GM23338 (cell line): ENCODE results near the gene CMC2. TPM values are rescaled to one million over a fixed set of nuclear protein-coding genes. Genes with fewer than 3 reads are reported as not detected.

Experiments used
- ATAC-seq: fragments of 200-7000 bp; cut with Tn5 transposase; 3 replicates; pipeline ENCODE4 v1.9.1; 2020
- DNase-seq: peaks from one replicate; pipeline ENCODE4 v3.0.0-alpha.2; 2015; ENCODE audit warnings: low spot score
- H2AFZ ChIP-seq: fragments of 200-600 bp; sonication (generic); 2 replicates; pipeline ENCODE4 v1.8.0; 2016; ENCODE audit warnings: antibody characterized with exemption, mild to moderate bottlenecking, moderate library complexity
- H3F3A ChIP-seq: fragments of 200-600 bp; sonication (generic); replicated peaks from 2 replicates; pipeline ENCODE4 v1.8.0; 2017; ENCODE audit warnings: antibody characterized with exemption, mixed run types, low read depth
- H3K27ac ChIP-seq: fragments of 200-600 bp; sonication (generic); 2 replicates; pipeline ENCODE4 v1.6.1; 2016; ENCODE audit warnings: low read depth
- H3K27me3 ChIP-seq: fragments of 200-600 bp; sonication (generic); 2 replicates; pipeline ENCODE4 v1.8.0; 2016; ENCODE audit warnings: mild to moderate bottlenecking, mixed run types, moderate library complexity; ENCODE audit not compliant: insufficient read depth
- H3K36me3 ChIP-seq: fragments of 200-600 bp; sonication (generic); 2 replicates; pipeline ENCODE4 v1.8.0; 2016; ENCODE audit warnings: mild to moderate bottlenecking; ENCODE audit not compliant: insufficient read depth
- H3K4me1 ChIP-seq: fragments of 200-600 bp; sonication (generic); 2 replicates; pipeline ENCODE4 v1.8.0; 2016; ENCODE audit warnings: mild to moderate bottlenecking, moderate library complexity; ENCODE audit not compliant: insufficient read depth
- H3K4me2 ChIP-seq: fragments of 200-600 bp; sonication (generic); 2 replicates; pipeline ENCODE4 v1.7.1; 2017; ENCODE audit warnings: mixed run types
- H3K4me3 ChIP-seq: fragments of 200-600 bp; sonication (generic); 2 replicates; pipeline ENCODE4 v1.6.1; 2016; ENCODE audit warnings: mixed run types
- H3K79me2 ChIP-seq: fragments of 200-600 bp; sonication (generic); replicated peaks from 2 replicates; pipeline ENCODE4 v1.8.0; 2017; ENCODE audit warnings: mild to moderate bottlenecking; ENCODE audit not compliant: insufficient read depth
- H3K9me2 ChIP-seq: fragments of 200-600 bp; sonication (generic); 2 replicates; pipeline ENCODE4 v1.8.0; 2017; ENCODE audit not compliant: insufficient read depth
- H4K20me1 ChIP-seq: fragments of 200-600 bp; sonication (generic); replicated peaks from 2 replicates; pipeline ENCODE4 v1.8.0; 2017; ENCODE audit warnings: mild to moderate bottlenecking; ENCODE audit not compliant: insufficient read depth
- H3K27ac Mint-ChIP-seq: 2 replicates; pipeline ENCODE4 v1.8.0; 2020; ENCODE audit warnings: inconsistent platforms, mild to moderate bottlenecking, moderate library complexity, mixed read lengths
- H3K27me3 Mint-ChIP-seq: 3 replicates; pipeline ENCODE4 v1.8.0; 2022; ENCODE audit warnings: low read depth, mild to moderate bottlenecking, moderate library complexity, mixed read lengths, inconsistent platforms; ENCODE audit not compliant: insufficient read depth, poor library complexity
- H3K36me3 Mint-ChIP-seq: 3 replicates; pipeline ENCODE4 v1.8.0; 2021; ENCODE audit warnings: low read depth, mild to moderate bottlenecking, inconsistent platforms, moderate library complexity, mixed read lengths
- H3K4me1 Mint-ChIP-seq: 3 replicates; pipeline ENCODE4 v1.8.0; 2020; ENCODE audit warnings: mild to moderate bottlenecking, inconsistent platforms, mixed read lengths
- H3K4me3 Mint-ChIP-seq: 3 replicates; pipeline ENCODE4 v1.8.0; 2021; ENCODE audit warnings: moderate library complexity, mild to moderate bottlenecking, inconsistent platforms, mixed read lengths
- H3K9me3 Mint-ChIP-seq: 3 replicates; pipeline ENCODE4 v1.8.0; 2020; ENCODE audit warnings: moderate library complexity, mild to moderate bottlenecking, inconsistent platforms, mixed read lengths
- CREB1 ChIP-seq: fragments of 250-450 bp; sonication (Bioruptor Pico); IDR thresholded peaks from 2 replicates; pipeline ENCODE4 v1.5.0; 2020; ENCODE audit warnings: low read depth, mild to moderate bottlenecking, moderate library complexity
- CTCF ChIP-seq, 2 experiments: fragments of 200-600 bp in 1 of 2; sonication (generic) in 1 of 2; conservative IDR thresholded peaks; 2 replicates each; pipeline versions ENCODE4 v1.5.1 to v1.6.1; 2016 to 2017; ENCODE audit warnings: antibody characterized with exemption in 2 of 2, low read depth in 2 of 2, mild to moderate bottlenecking in 2 of 2, moderate library complexity in 1 of 2
- EZH2 ChIP-seq: fragments of 200-600 bp; sonication (generic); IDR thresholded peaks from one replicate; pipeline ENCODE4 v1.8.0; 2017; ENCODE audit warnings: antibody characterized with exemption, mild to moderate bottlenecking, low read depth; ENCODE audit not compliant: unreplicated experiment
- EZH2phosphoT487 ChIP-seq: fragments of 200-600 bp; sonication (generic); IDR thresholded peaks from one replicate; pipeline ENCODE4 v1.8.1; 2018; ENCODE audit warnings: antibody characterized with exemption; ENCODE audit not compliant: unreplicated experiment
- JUNB ChIP-seq: IDR thresholded peaks from one replicate; pipeline ENCODE4 v1.6.1; 2016; ENCODE audit warnings: antibody characterized with exemption; ENCODE audit not compliant: unreplicated experiment
- NANOG ChIP-seq: IDR thresholded peaks from 2 replicates; pipeline ENCODE4 v1.6.1; 2016; ENCODE audit warnings: antibody characterized with exemption, borderline replicate concordance
- POLR2AphosphoS5 ChIP-seq: IDR thresholded peaks from 2 replicates; pipeline ENCODE4 v1.6.1; 2016; ENCODE audit warnings: antibody characterized with exemption, low read depth
- STAT1 ChIP-seq: IDR thresholded peaks from one replicate; pipeline ENCODE4 v1.6.1; 2016; ENCODE audit warnings: antibody characterized with exemption; ENCODE audit not compliant: unreplicated experiment
- ZNF331 ChIP-seq: fragments of 250-450 bp; sonication (Bioruptor Pico); IDR thresholded peaks from 2 replicates; pipeline ENCODE4 v1.5.0; 2020; ENCODE audit warnings: low read depth, mild to moderate bottlenecking, moderate library complexity
- polyA plus RNA-seq: library from polyadenylated mRNA; unstranded; fragments of >200 nt; fragmentation: Nextera tagmentation; extraction: Ambion mirVana; gene quantifications from 2 replicates; pipeline ENCODE4 v1.2.1, GENCODE V29; 2016
- total RNA-seq: library from RNA; depleted of rRNA; stranded (reverse); fragments of >200 nt; shearing (Covaris generic); gene quantifications from 2 replicates; pipeline ENCODE4 v1.2.3, GENCODE V29; 2014
- TF ChIP-seq, protein P1 (sequence below): IDR thresholded peaks from 2 replicates; pipeline ENCODE4 v1.6.1; 2016; ENCODE audit warnings: antibody characterized with exemption
- TF ChIP-seq, protein P2 (sequence below): IDR thresholded peaks from one replicate; pipeline ENCODE4 v1.6.1; 2018; ENCODE audit warnings: antibody characterized with exemption; ENCODE audit not compliant: unreplicated experiment

CMC2 gene
- total and polyA plus RNA-seq, 2 experiments from 2014 or later, result 35.7 to 211 TPM

DNA sequence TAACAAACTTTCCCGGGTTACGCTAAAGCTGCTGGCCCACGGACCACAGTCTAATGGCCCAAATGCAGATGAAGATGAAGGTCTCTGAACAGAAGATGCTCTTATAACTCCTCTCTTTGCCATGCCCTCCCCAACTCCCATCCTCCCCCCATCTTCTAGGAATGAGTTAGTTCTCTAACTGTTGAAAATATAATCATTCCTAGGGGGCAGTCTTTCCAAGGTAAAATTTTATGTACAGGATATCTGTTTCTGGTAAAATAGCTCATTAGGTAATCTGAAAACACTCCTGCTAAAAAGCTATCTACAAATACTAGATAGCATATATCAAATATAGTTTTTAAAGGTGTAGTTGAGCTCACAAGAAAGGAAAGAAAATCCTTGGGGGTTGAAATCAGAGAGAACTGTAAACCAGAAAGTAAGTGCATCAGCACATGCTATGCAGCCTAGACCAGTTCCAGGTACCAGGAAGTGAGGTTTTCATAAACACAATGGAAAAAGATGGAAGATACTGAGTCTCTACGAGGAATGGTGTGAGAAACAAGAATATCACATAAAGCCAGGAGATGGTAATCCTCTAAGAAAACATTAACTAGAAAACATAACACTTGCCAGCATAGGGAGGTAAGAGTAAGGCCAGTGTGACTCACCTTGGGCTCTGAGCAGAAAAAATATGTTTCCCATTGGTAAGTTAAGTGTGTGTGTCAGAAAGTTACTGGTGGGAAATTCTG, 38.1 kb downstream of the CMC2 start:
- no peak for DNase-seq
- Histone ChIP-seq H4K20me1 (no peaks in the 10 kb centered on the region; the same call in 1 of the 2 replicates), H3F3A (no peaks in the 10 kb centered on the region), H3K27ac (no peak overlapping the region), H3K4me3 (no peak overlapping the region), H3K27me3 (no peaks in the 10 kb centered on the region), H3K9me2 (no peaks in the 10 kb centered on the region), H2AFZ (no peak overlapping the region), H3K79me2 (no peaks in the 10 kb centered on the region), H3K4me2 (no peak overlapping the region), H3K4me1 (no peaks in the 10 kb centered on the region), H3K36me3 (no peaks in the 10 kb centered on the region)
- no peaks in the 10 kb centered on the region for H3K27me3 Mint-ChIP-seq
- H3K4me3 Mint-ChIP-seq, result no peak overlapping the region
- H3K4me1 Mint-ChIP-seq, result no peaks in the 10 kb centered on the region
- peak in 1 of 2 experiments; percentile 23; a peak in 1 of 4 replicates for TF ChIP-seq CTCF (conservative IDR thresholded peaks at IDR 0.05; ENCODE audit: low read depth in 2 of 2)
- TF ChIP-seq, protein P1, sequence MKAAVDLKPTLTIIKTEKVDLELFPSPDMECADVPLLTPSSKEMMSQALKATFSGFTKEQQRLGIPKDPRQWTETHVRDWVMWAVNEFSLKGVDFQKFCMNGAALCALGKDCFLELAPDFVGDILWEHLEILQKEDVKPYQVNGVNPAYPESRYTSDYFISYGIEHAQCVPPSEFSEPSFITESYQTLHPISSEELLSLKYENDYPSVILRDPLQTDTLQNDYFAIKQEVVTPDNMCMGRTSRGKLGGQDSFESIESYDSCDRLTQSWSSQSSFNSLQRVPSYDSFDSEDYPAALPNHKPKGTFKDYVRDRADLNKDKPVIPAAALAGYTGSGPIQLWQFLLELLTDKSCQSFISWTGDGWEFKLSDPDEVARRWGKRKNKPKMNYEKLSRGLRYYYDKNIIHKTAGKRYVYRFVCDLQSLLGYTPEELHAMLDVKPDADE, result no peak
- TF ChIP-seq EZH2phosphoT487, result no peak
- TF ChIP-seq POLR2AphosphoS5, result no peak
- no peak for TF ChIP-seq EZH2
- TF ChIP-seq ZNF331 (CRISPR knock-in tag), result no peak
- no peak for TF ChIP-seq CREB1
- no peak for TF ChIP-seq STAT1
- H3K27ac Mint-ChIP-seq, result no peak overlapping the region
- no peak for ATAC-seq
- no peaks in the 10 kb centered on the region for H3K36me3 Mint-ChIP-seq
- H3K9me3 Mint-ChIP-seq, result no peaks in the 10 kb centered on the region

DNA sequence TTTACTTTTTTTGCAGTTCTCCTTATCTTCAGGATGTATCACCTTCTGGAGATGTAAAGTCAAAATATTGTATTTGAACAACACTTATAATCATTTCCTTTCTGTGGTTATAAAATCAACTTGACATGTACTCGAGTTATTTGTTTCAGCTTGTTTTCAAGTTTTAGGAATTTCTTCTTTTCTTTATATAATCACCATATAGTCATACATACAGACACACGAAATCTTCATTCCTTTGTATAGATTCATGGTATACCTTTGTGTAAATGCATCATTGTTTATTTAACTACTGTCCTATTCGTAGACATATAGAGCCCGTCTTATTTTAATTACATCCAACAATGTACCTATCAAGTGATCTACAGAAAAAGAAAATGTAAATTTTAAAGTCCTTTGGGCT, 40.1 kb downstream of the CMC2 start:
- H3K79me2 ChIP-seq, result no peaks in the 10 kb centered on the region
- Mint-ChIP-seq H3K27ac (no peak overlapping the region), H3K27me3 (no peaks in the 10 kb centered on the region), H3K4me3 (no peak overlapping the region), H3K9me3 (no peaks in the 10 kb centered on the region), H3K4me1 (no peaks in the 10 kb centered on the region), H3K36me3 (no peaks in the 10 kb centered on the region)
- no peak overlapping the region for H3K4me2 ChIP-seq
- no peaks in the 10 kb centered on the region for H3F3A ChIP-seq
- H3K27ac ChIP-seq, result no peak overlapping the region
- no peak overlapping the region for H3K4me3 ChIP-seq
- no peaks in the 10 kb centered on the region for H3K9me2 ChIP-seq
- no peaks in the 10 kb centered on the region for H3K36me3 ChIP-seq
- H4K20me1 ChIP-seq, result no peaks in the 10 kb centered on the region; the same call in 1 of the 2 replicates
- H3K27me3 ChIP-seq, result no peaks in the 10 kb centered on the region
- ATAC-seq (no peak), DNase-seq (no peak)
- H3K4me1 ChIP-seq, result no peaks in the 10 kb centered on the region
- H2AFZ ChIP-seq, result no peak overlapping the region
- TF ChIP-seq ZNF331 (CRISPR knock-in tag) (no peak), NANOG (no peak), EZH2 (no peak), EZH2phosphoT487 (no peak), POLR2AphosphoS5 (no peak), CREB1 (no peak), JUNB (no peak), STAT1 (no peak), CTCF (conservative IDR thresholded peaks at IDR 0.05; ENCODE audit: low read depth in 2 of 2) (no peak)
- TF ChIP-seq, protein P1, result no peak
- TF ChIP-seq, protein P2, sequence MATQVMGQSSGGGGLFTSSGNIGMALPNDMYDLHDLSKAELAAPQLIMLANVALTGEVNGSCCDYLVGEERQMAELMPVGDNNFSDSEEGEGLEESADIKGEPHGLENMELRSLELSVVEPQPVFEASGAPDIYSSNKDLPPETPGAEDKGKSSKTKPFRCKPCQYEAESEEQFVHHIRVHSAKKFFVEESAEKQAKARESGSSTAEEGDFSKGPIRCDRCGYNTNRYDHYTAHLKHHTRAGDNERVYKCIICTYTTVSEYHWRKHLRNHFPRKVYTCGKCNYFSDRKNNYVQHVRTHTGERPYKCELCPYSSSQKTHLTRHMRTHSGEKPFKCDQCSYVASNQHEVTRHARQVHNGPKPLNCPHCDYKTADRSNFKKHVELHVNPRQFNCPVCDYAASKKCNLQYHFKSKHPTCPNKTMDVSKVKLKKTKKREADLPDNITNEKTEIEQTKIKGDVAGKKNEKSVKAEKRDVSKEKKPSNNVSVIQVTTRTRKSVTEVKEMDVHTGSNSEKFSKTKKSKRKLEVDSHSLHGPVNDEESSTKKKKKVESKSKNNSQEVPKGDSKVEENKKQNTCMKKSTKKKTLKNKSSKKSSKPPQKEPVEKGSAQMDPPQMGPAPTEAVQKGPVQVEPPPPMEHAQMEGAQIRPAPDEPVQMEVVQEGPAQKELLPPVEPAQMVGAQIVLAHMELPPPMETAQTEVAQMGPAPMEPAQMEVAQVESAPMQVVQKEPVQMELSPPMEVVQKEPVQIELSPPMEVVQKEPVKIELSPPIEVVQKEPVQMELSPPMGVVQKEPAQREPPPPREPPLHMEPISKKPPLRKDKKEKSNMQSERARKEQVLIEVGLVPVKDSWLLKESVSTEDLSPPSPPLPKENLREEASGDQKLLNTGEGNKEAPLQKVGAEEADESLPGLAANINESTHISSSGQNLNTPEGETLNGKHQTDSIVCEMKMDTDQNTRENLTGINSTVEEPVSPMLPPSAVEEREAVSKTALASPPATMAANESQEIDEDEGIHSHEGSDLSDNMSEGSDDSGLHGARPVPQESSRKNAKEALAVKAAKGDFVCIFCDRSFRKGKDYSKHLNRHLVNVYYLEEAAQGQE, result no peak
